ENCODE data around the gene SNX21.

Gene SNX21

DNA sequence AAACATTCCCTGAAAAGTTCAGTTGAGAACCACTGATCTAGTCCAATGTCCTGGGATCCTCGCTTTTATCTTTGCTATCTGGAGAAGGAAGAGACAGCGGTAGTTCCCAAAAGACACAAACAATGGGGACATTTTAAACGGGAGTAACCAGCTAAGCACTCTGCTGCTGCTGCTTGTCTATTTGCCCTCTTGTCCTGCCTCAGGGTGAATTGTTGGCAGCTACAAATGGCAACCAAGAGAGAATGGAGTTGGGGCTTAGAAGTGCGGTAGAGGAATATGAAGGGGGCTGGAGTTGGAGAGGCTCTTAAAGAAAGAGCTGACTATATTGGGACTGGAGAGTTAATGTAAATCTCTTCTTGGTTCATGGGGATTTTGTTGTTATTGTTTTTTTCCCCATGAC, 41.0 kb downstream of the SNX21 start:
- TF ChIP-seq GATA3 (IDR thresholded peaks at IDR 0.05; ENCODE audit: low read depth, low read length) (no peak), GATA2 (IDR thresholded peaks at IDR 0.05; ENCODE audit: low read depth, low read length) (no peak)

DNA sequence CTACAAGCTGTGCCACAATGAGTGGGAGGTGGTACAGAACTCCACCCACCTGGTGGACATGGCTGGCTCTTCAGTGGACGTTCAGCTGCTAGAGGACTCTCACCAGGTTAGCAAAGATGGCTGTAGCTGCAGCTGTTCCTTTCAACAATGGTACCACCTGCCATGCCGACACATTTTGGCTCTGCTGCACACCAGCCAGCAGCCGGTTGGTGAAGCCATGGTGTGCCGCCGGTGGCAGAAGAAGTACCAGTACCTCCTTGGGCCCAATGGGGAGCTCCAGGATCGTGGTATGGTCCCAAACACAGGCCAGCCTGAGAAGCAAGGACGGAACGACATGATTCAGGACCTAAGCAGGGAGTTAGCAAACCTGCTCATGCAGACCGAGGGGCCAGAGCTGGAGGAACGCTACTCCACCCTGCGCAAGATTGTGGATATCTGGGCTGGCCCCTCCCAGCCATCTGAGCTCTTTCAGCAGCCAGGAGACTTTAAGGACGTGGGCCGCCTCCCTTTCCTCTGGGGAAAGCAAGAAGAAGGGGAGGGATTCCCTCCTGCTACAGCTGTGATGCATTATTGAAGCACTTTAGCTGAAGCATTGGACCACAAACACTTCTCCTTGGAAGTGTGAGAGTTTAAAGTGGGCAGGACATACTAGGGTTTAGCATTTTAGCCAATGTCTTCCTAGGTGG, 44.6 kb downstream of the SNX21 start:
- TF ChIP-seq GATA2 (IDR thresholded peaks at IDR 0.05; ENCODE audit: low read depth, low read length) = no peak
- TF ChIP-seq GATA3 (IDR thresholded peaks at IDR 0.05; ENCODE audit: low read depth, low read length) = no peak

- TF ChIP-seq GATA2 (IDR thresholded peaks at IDR 0.05; ENCODE audit: low read depth, low read length) = no peak
- no peak for TF ChIP-seq GATA3 (IDR thresholded peaks at IDR 0.05; ENCODE audit: low read depth, low read length)
These were observed 47.6 kb downstream of the SNX21 start, which contains the start of gene ZSWIM1 for GRCh38 chr20:45880988-45881788. Gene ZSWIM1 (plus strand): TSS chr20:45881227. CDS start chr20:45882593, 1,366 bp downstream.

DNA sequence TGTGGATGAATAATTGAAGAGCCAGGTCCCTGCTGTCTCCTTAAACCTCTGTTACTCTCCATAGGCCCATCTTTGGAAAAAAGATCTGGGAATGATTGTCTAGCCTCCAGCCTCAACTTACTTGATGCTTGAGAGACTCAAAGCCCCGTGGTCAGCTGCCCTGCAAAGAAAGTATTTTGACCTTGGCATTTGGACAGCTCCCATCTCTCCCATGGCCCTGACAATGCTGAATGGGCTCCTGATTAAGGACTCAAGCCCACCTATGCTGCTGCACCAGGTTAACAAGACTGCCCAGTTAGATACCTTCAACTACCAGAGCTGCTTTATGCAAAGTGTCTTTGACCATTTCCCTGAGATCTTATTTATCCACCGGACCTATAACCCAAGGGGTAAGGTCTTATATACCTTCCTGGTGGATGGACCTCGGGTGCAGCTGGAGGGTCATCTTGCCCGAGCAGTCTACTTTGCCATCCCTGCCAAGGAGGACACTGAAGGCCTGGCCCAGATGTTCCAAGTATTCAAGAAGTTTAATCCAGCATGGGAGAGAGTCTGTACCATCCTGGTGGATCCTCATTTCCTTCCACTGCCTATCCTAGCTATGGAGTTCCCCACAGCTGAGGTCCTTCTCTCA, 49.0 kb downstream of the SNX21 start:
- TF ChIP-seq GATA3 (IDR thresholded peaks at IDR 0.05; ENCODE audit: low read depth, low read length) (no peak), GATA2 (IDR thresholded peaks at IDR 0.05; ENCODE audit: low read depth, low read length) (no peak)

DNA sequence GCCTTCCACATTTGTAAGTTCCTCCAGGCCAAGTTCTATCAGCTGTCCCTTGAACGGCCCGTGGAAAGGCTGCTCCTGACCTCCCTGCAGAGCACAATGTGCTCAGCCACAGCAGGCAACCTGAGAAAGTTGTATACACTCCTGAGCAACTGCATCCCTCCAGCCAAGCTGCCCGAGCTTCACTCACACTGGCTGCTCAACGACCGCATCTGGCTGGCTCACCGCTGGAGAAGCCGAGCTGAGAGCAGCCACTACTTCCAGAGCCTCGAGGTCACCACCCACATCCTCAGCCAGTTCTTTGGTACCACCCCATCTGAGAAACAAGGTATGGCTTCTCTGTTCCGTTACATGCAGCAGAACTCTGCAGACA, 49.5 kb downstream of the SNX21 start:
- TF ChIP-seq GATA2 (IDR thresholded peaks at IDR 0.05; ENCODE audit: low read depth, low read length) = no peak
- TF ChIP-seq GATA3 (IDR thresholded peaks at IDR 0.05; ENCODE audit: low read depth, low read length) = no peak

GRCh38 chr20:45886590-45887345, 53.2 kb downstream of the SNX21 start:
- TF ChIP-seq GATA2 (IDR thresholded peaks at IDR 0.05; ENCODE audit: low read depth, low read length) (no peak), GATA3 (IDR thresholded peaks at IDR 0.05; ENCODE audit: low read depth, low read length) (no peak)

DNA sequence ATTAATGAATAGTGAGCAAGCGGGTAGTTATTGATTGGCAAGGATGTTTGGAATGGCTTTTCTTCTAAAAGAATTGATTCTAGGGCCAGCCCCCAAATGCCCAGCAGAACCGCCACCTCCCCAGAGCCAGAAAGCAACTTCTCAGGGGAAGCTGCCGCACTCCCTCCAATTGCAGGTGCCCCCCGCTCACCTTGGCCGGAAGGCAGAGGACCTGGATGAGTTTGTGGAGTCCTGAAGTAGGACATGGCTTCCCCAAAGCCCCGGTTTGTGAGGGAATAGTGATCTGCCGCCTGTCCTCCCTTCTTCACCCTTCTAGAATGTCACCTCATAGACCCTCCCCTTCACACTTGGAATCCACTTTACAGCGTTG, 53.7 kb downstream of the SNX21 start, which contains the start of gene SPATA25:
SPATA25 (minus strand) TSS at position 277 of the 370 bp plus-strand sequence; CDS start at position 245, 32 bp downstream.
- TF ChIP-seq GATA3 (IDR thresholded peaks at IDR 0.05; ENCODE audit: low read depth, low read length) = no peak
- TF ChIP-seq GATA2 (IDR thresholded peaks at IDR 0.05; ENCODE audit: low read depth, low read length) = no peak

- TF ChIP-seq GATA3 (IDR thresholded peaks at IDR 0.05; ENCODE audit: low read depth, low read length) = no peak
- no peak for TF ChIP-seq GATA2 (IDR thresholded peaks at IDR 0.05; ENCODE audit: low read depth, low read length)
These were observed 55.1 kb downstream of the SNX21 start for GRCh38 chr20:45888681-45889080.

DNA sequence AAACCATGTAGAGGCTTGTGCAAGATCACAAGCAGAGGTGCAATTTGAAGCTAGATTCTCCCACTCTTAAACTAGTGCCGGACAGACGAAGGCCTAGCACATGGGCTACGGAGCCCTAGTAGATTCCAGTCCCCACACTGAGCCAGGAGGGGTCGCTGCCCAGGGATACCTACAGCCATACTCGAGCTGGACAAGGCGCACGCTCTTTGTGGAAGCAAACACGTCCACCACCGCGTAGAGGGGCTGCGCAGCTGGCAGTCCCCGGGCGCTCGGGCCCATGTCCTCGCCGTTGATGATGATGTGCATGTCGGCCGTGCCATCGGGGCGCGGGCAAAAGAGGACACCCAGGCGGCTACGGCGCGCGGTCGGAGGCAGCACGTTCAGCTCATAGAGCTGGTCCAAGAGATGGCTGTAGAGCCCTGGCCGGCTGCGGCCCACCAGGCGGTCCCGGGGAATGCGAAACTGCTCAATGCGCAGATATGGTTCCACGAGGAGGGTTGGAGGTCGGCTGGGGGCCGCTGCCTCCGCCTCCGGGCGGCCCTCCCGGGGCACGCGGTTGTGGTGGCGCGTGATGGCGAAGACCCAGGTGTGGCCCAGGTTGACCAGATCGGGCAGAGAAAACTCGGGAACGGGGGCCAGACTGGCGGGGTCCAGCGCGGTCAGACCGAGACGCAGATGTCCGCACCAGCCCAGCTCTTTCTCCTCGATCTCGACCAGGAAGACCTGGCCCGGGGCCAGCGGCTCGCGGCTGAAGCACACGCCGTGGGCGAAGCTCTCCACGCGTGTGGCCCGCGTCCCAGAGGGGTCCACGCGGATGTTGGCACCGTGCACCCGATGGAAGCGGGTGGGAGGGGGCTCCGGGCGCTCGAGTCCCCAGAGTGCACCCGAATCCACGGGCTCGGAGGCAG, 56.7 kb downstream of the SNX21 start:
- TF ChIP-seq GATA3 (IDR thresholded peaks at IDR 0.05; ENCODE audit: low read depth, low read length) (no peak), GATA2 (IDR thresholded peaks at IDR 0.05; ENCODE audit: low read depth, low read length) (no peak)

DNA sequence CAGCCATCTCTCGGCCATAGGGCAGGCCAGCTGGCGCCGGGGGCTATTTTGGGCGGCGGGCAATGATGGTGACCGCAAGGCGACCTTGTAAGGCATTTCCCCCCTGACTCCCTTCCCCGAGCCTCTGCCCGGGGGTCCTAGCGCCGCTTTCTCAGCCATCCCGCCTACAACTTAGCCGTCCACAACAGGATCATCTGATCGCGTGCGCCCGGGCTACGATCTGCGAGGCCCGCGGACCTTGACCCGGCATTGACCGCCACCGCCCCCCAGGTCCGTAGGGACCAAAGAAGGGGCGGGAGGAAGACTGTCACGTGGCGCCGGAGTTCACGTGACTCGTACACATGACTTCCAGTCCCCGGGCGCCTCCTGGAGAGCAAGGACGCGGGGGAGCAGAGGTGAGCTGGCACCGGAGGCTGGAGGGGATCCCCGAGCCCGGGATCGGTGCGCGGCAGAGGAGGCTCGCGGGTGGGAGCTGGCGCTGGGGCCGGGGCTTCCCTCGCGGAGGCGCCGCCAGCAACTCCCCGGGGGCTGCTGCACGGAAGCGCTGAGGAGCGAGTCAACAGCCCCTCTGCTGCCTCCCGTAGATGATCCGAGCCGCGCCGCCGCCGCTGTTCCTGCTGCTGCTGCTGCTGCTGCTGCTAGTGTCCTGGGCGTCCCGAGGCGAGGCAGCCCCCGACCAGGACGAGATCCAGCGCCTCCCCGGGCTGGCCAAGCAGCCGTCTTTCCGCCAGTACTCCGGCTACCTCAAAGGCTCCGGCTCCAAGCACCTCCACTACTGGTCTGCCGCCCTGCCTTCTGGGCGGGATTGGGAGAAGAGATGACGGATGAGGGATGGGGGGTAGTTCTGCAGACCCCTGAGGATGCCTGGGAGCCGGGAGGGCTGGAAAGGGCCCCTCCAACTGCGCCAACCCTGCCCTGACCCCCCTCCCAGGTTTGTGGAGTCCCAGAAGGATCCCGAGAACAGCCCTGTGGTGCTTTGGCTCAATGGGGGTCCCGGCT, 57.7 kb downstream of the SNX21 start, which contains the start of the genes CTSA and NEURL2:
CTSA (plus strand) TSS at position 351 of the 999 bp plus-strand sequence; CDS start at position 585, 234 bp downstream.
NEURL2 (minus strand) TSS at position 224 of the 999 bp plus-strand sequence; CDS start at position 7, 217 bp downstream.
- TF ChIP-seq GATA3 (IDR thresholded peaks at IDR 0.05; ENCODE audit: low read depth, low read length) (no peak), GATA2 (IDR thresholded peaks at IDR 0.05; ENCODE audit: low read depth, low read length) (no peak)

GRCh38 chr20:45892049-45892825, 58.6 kb downstream of the SNX21 start:
- no peak for TF ChIP-seq GATA2 (IDR thresholded peaks at IDR 0.05; ENCODE audit: low read depth, low read length)

Data from SH-SY5Y (cell line).